WTC11 (cell line): Measurements from ENCODE around the gene PCDH12. TPM values are rescaled to one million over a fixed set of nuclear protein-coding genes. Genes with fewer than 3 reads are reported as not detected.

Experiments
- ATAC-seq: fragments of 200-7000 bp; cut with Tn5 transposase; 2 replicates; pipeline ENCODE4 v1.10.0; 2021; ENCODE audit warnings: mild to moderate bottlenecking, moderate library complexity
- CTCF ChIA-PET: fragments of 300-600 bp; sonication (Branson Sonifier 250); formaldehyde crosslinking; loops from one replicate; lab custom pipeline; 2021; ENCODE audit warnings: antibody characterized with exemption; lab: Charles Lee
- POLR2A ChIA-PET: fragments of 350-600 bp; sonication (Branson Sonifier 250); formaldehyde crosslinking; loops from one replicate; lab custom pipeline; 2021; ENCODE audit warnings: antibody characterized with exemption; lab: Charles Lee
- DNase-seq: peaks from one replicate; pipeline ENCODE4 v3.0.0; 2021; ENCODE audit warnings: low spot score
- H3K27ac Mint-ChIP-seq: 2 replicates; pipeline ENCODE4 v1.8.0; 2021; ENCODE audit warnings: mixed read lengths
- H3K27me3 Mint-ChIP-seq: 2 replicates; pipeline ENCODE4 v1.8.0; 2021; ENCODE audit warnings: low read depth, mild to moderate bottlenecking, moderate library complexity, mixed read lengths
- H3K36me3 Mint-ChIP-seq: 2 replicates; pipeline ENCODE4 v1.8.0; 2021; ENCODE audit warnings: mixed read lengths
- H3K4me1 Mint-ChIP-seq: 2 replicates; pipeline ENCODE4 v1.8.0; 2022; ENCODE audit warnings: mixed read lengths
- H3K4me3 Mint-ChIP-seq: 2 replicates; pipeline ENCODE4 v1.8.0; 2021; ENCODE audit warnings: mild to moderate bottlenecking, moderate library complexity, mixed read lengths
- H3K9me3 Mint-ChIP-seq: 2 replicates; pipeline ENCODE4 v1.8.0; 2021; ENCODE audit warnings: mixed read lengths
- CREB1 ChIP-seq: sonication (generic); formaldehyde crosslinking; IDR thresholded peaks from 2 replicates; pipeline ENCODE4 v1.8.0; 2023; ENCODE audit warnings: mild to moderate bottlenecking, missing genetic modification reagents
- CREM ChIP-seq: sonication (generic); formaldehyde crosslinking; IDR thresholded peaks from 2 replicates; pipeline ENCODE4 v1.8.1; 2022; ENCODE audit warnings: mild to moderate bottlenecking, missing genetic modification reagents, moderate library complexity
- FOXP1 ChIP-seq: sonication (generic); formaldehyde crosslinking; IDR thresholded peaks from 2 replicates; pipeline ENCODE4 v1.8.0; 2022; ENCODE audit warnings: missing genetic modification reagents, mild to moderate bottlenecking, moderate library complexity, borderline replicate concordance
- GABPB1 ChIP-seq: sonication (generic); formaldehyde crosslinking; IDR thresholded peaks from 2 replicates; pipeline ENCODE4 v1.8.1; 2023; ENCODE audit warnings: mild to moderate bottlenecking, missing genetic modification reagents
- MYBL2 ChIP-seq: sonication (generic); formaldehyde crosslinking; IDR thresholded peaks from 2 replicates; pipeline ENCODE4 v1.8.1; 2023; ENCODE audit warnings: mild to moderate bottlenecking, moderate library complexity, missing genetic modification reagents
- NFATC4 ChIP-seq: fragments of 250-450 bp; sonication (Bioruptor Pico); IDR thresholded peaks from 2 replicates; pipeline ENCODE4 v1.9.0; 2021; ENCODE audit warnings: mild to moderate bottlenecking
- PRRX2 ChIP-seq: fragments of 250-450 bp; sonication (Bioruptor Pico); IDR thresholded peaks from 2 replicates; pipeline ENCODE4 v1.8.0; 2021; ENCODE audit warnings: mild to moderate bottlenecking
- SMAD3 ChIP-seq: sonication (generic); formaldehyde crosslinking; IDR thresholded peaks from 2 replicates; pipeline ENCODE4 v1.8.0; 2022; ENCODE audit warnings: missing genetic modification reagents, mild to moderate bottlenecking, borderline replicate concordance
- SMAD4 ChIP-seq: sonication (generic); formaldehyde crosslinking; IDR thresholded peaks from 2 replicates; pipeline ENCODE4 v1.8.0; 2022; ENCODE audit warnings: mild to moderate bottlenecking, missing genetic modification reagents
- SOX15 ChIP-seq: fragments of 250-450 bp; sonication (Bioruptor Pico); IDR thresholded peaks from 2 replicates; pipeline ENCODE4 v1.9.0; 2021; ENCODE audit warnings: mild to moderate bottlenecking
- SP1 ChIP-seq: sonication (generic); formaldehyde crosslinking; conservative IDR thresholded peaks from 2 replicates; pipeline ENCODE4 v1.8.1; 2022; ENCODE audit warnings: missing genetic modification reagents
- ZNF121 ChIP-seq: sonication (generic); formaldehyde crosslinking; IDR thresholded peaks from 2 replicates; pipeline ENCODE4 v1.8.0; 2023; ENCODE audit warnings: missing genetic modification reagents
- ZNF138 ChIP-seq: sonication (generic); formaldehyde crosslinking; conservative IDR thresholded peaks from 2 replicates; pipeline ENCODE4 v1.8.1; 2022; ENCODE audit warnings: mild to moderate bottlenecking, moderate library complexity, missing genetic modification reagents
- ZNF671 ChIP-seq: fragments of 250-450 bp; sonication (Bioruptor Pico); IDR thresholded peaks from 2 replicates; pipeline ENCODE4 v1.8.0; 2021; ENCODE audit warnings: mild to moderate bottlenecking
- total RNA-seq: library from RNA; stranded (reverse); gene quantifications from 3 replicates; pipeline ENCODE4 v1.2.3, GENCODE V29; 2021
- TF ChIP-seq, protein P1 (sequence below): fragments of 250-450 bp; sonication (Bioruptor Pico); IDR thresholded peaks from 2 replicates; pipeline ENCODE4 v1.9.0; 2021; ENCODE audit warnings: mild to moderate bottlenecking
- TF ChIP-seq, protein P2 (sequence below): sonication (generic); formaldehyde crosslinking; conservative IDR thresholded peaks from 2 replicates; pipeline ENCODE4 v1.8.1; 2022; ENCODE audit warnings: mild to moderate bottlenecking, missing genetic modification reagents
- TF ChIP-seq, protein P3 (sequence below): sonication (generic); formaldehyde crosslinking; IDR thresholded peaks from 2 replicates; pipeline ENCODE4 v1.8.1; 2022; ENCODE audit warnings: low read depth, mild to moderate bottlenecking, moderate library complexity, missing genetic modification reagents, borderline replicate concordance
- TF ChIP-seq, protein P4 (sequence below): fragments of 200-600 bp; IDR thresholded peaks from 2 replicates; pipeline ENCODE4 v1.8.0; 2022; ENCODE audit warnings: antibody characterized with exemption
- TF ChIP-seq, protein P5 (sequence below): sonication (generic); formaldehyde crosslinking; IDR thresholded peaks from 2 replicates; pipeline ENCODE4 v1.8.0; 2022; ENCODE audit warnings: mild to moderate bottlenecking, missing genetic modification reagents

PCDH12 gene
- total RNA-seq, 1 experiment from 2014 or later, result 0.33 TPM

DNA sequence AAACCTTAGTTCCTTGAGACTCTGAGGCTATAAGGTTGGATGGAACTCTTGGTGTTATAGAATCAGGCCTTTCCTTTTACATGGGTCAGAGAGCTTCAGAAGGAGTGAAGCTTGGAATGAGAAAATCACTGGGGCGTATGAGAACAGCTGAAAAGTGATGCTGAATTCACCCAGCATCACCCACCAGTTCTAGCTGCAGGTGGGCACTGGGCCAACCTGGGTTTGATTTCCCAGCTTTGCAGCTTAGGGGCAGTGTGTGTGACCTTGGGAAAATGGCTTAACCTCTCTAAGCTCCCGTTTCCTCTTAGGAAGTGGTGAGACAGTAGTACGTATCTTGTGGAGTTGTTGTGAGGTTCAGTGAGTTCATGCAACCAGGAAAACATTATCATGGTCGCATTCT, 10.7 kb downstream of the PCDH12 start (continued):
- TF ChIP-seq, protein P1, sequence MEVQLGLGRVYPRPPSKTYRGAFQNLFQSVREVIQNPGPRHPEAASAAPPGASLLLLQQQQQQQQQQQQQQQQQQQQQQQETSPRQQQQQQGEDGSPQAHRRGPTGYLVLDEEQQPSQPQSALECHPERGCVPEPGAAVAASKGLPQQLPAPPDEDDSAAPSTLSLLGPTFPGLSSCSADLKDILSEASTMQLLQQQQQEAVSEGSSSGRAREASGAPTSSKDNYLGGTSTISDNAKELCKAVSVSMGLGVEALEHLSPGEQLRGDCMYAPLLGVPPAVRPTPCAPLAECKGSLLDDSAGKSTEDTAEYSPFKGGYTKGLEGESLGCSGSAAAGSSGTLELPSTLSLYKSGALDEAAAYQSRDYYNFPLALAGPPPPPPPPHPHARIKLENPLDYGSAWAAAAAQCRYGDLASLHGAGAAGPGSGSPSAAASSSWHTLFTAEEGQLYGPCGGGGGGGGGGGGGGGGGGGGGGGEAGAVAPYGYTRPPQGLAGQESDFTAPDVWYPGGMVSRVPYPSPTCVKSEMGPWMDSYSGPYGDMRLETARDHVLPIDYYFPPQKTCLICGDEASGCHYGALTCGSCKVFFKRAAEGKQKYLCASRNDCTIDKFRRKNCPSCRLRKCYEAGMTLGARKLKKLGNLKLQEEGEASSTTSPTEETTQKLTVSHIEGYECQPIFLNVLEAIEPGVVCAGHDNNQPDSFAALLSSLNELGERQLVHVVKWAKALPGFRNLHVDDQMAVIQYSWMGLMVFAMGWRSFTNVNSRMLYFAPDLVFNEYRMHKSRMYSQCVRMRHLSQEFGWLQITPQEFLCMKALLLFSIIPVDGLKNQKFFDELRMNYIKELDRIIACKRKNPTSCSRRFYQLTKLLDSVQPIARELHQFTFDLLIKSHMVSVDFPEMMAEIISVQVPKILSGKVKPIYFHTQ (CRISPR knock-in tag), result no peak
- TF ChIP-seq, protein P2, sequence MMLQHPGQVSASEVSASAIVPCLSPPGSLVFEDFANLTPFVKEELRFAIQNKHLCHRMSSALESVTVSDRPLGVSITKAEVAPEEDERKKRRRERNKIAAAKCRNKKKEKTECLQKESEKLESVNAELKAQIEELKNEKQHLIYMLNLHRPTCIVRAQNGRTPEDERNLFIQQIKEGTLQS (CRISPR knock-in tag), result no peak
- TF ChIP-seq FOXP1 (CRISPR knock-in tag) (no peak), SP1 (CRISPR knock-in tag) (no peak), SMAD4 (CRISPR knock-in tag) (no peak)
- TF ChIP-seq, protein P3, sequence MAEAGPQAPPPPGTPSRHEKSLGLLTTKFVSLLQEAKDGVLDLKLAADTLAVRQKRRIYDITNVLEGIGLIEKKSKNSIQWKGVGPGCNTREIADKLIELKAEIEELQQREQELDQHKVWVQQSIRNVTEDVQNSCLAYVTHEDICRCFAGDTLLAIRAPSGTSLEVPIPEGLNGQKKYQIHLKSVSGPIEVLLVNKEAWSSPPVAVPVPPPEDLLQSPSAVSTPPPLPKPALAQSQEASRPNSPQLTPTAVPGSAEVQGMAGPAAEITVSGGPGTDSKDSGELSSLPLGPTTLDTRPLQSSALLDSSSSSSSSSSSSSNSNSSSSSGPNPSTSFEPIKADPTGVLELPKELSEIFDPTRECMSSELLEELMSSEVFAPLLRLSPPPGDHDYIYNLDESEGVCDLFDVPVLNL (CRISPR knock-in tag), result no peak

DNA sequence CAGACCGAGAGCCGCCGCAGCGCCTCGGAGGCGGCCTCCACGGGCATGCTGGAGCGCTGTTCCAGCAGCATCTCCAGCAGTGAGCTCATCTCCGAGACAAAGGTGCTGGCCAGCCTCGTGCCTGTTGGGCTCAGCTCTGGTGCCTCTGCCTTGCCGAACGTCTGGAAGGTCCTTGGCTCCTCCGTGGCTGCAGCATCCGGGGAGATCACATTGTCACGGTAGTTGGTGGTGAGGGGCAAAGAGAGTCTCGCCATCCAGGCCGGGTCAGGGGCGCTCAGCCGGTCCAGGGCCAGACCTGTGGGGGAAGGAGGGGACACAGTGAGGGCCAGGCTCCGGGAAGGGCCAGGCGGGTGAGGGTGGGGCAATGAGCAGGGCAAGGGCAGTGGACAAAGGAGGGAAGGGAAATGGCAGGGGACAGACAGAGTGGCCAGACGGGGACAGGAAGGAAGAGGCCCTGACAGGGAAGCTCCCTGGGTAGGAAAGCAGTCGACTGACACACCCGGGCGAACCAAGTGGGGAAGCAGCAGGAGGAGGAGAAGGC, 12.4 kb downstream of the PCDH12 start:
- Mint-ChIP-seq H3K27me3 (no peaks in the 10 kb centered on the region; the same call in 1 of the 2 replicates), H3K4me3 (no peak overlapping the region), H3K4me1 (peaks cover 14% of the 10 kb centered on the region), H3K36me3 (no peaks in the 10 kb centered on the region), H3K9me3 (no peaks in the 10 kb centered on the region), H3K27ac (no peak overlapping the region)
- ATAC-seq (peak; percentile 65), DNase-seq (no peak)
- TF ChIP-seq NFATC4 (CRISPR knock-in tag) (no peak), ZNF138 (CRISPR knock-in tag) (0 out of 2 replicates have a peak, but pooled peaks have one; percentile 32)
- CTCF ChIA-PET, result interaction anchor here (0.8 to 3.0 kb wide), 17 partner anchors 15 to 768 kb away, joined by 3 to 16 read pairs (median 5); partner anchors contain the start of genes DELE1, GNPDA1 and RNF14
- POLR2A ChIA-PET, result interaction anchor here (0.8 to 1.3 kb wide), 2 partner anchors 22 to 64 kb away, joined by 4 to 5 read pairs; partner anchors contain the start of gene DELE1

DNA sequence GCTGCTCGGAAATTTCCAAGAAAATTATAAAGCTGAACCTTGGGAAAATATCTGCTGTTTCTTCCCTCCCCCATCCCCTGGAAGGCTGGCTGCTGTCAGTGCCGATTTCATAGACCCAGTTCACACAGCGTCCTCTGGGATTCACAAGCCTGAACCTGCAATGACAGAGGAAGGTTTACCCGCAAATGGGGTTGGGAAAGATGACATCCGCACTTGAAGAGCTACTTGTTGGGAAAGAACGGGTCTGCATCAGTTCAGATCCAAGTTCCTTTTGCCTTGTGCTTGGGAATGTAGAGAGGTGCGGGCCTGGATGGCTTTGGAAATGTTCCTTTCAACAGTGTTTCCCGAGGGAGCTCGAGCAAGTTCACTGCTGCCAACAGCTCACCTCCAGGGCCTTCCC, 13.9 kb downstream of the PCDH12 start:
- peaks cover 9% of the 10 kb centered on the region for H3K36me3 Mint-ChIP-seq
- peaks cover 14% of the 10 kb centered on the region for H3K4me1 Mint-ChIP-seq
- no peak overlapping the region for H3K4me3 Mint-ChIP-seq
- ChIA-PET CTCF (interaction anchor here (0.6 to 3.0 kb wide), 7 partner anchors 17 to 127 kb away, joined by 3 to 16 read pairs (median 4); partner anchors contain the start of genes DELE1 and RNF14), POLR2A (interaction anchor here (1.0 to 1.4 kb wide), 3 partner anchors 13 to 26 kb away, joined by 3 to 5 read pairs (median 4); partner anchors contain the start of gene DELE1)
- ATAC-seq (no peak), DNase-seq (no peak)
- H3K27ac Mint-ChIP-seq, result no peak overlapping the region
- H3K27me3 Mint-ChIP-seq, result no peaks in the 10 kb centered on the region; the same call in 1 of the 2 replicates
- no peaks in the 10 kb centered on the region for H3K9me3 Mint-ChIP-seq
- TF ChIP-seq ZNF671, result no peak
- no peak for TF ChIP-seq SMAD4 (CRISPR knock-in tag)
- no peak for TF ChIP-seq FOXP1 (CRISPR knock-in tag)
- TF ChIP-seq ZNF121, result no peak
- TF ChIP-seq, protein P4, sequence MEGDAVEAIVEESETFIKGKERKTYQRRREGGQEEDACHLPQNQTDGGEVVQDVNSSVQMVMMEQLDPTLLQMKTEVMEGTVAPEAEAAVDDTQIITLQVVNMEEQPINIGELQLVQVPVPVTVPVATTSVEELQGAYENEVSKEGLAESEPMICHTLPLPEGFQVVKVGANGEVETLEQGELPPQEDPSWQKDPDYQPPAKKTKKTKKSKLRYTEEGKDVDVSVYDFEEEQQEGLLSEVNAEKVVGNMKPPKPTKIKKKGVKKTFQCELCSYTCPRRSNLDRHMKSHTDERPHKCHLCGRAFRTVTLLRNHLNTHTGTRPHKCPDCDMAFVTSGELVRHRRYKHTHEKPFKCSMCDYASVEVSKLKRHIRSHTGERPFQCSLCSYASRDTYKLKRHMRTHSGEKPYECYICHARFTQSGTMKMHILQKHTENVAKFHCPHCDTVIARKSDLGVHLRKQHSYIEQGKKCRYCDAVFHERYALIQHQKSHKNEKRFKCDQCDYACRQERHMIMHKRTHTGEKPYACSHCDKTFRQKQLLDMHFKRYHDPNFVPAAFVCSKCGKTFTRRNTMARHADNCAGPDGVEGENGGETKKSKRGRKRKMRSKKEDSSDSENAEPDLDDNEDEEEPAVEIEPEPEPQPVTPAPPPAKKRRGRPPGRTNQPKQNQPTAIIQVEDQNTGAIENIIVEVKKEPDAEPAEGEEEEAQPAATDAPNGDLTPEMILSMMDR, result no peak
- no peak for TF ChIP-seq SMAD3 (CRISPR knock-in tag)
- TF ChIP-seq GABPB1 (CRISPR knock-in tag), result no peak
- TF ChIP-seq ZNF138 (CRISPR knock-in tag), result no peak
- TF ChIP-seq CREM (CRISPR knock-in tag), result no peak
- no peak for TF ChIP-seq SOX15 (CRISPR knock-in tag)
- TF ChIP-seq, protein P5, sequence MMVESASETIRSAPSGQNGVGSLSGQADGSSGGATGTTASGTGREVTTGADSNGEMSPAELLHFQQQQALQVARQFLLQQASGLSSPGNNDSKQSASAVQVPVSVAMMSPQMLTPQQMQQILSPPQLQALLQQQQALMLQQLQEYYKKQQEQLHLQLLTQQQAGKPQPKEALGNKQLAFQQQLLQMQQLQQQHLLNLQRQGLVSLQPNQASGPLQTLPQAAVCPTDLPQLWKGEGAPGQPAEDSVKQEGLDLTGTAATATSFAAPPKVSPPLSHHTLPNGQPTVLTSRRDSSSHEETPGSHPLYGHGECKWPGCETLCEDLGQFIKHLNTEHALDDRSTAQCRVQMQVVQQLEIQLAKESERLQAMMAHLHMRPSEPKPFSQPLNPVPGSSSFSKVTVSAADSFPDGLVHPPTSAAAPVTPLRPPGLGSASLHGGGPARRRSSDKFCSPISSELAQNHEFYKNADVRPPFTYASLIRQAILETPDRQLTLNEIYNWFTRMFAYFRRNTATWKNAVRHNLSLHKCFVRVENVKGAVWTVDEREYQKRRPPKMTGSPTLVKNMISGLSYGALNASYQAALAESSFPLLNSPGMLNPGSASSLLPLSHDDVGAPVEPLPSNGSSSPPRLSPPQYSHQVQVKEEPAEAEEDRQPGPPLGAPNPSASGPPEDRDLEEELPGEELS (CRISPR knock-in tag), result no peak
- TF ChIP-seq PRRX2, result no peak
- no peak for TF ChIP-seq MYBL2 (CRISPR knock-in tag)
- no peak for TF ChIP-seq CREB1
